HCT116 (cell line): ENCODE data around the gene ALDH3A1. TPM values are rescaled to one million over a fixed set of nuclear protein-coding genes. Genes with fewer than 3 reads are reported as not detected.

Experiments
- ATAC-seq: fragments of 200-7000 bp; cut with Tn5 transposase; 2 replicates; pipeline ENCODE4 v1.9.1; 2020; ENCODE audit warnings: mild to moderate bottlenecking, moderate library complexity
- BruUV-seq: library from RNA; stranded (reverse); fragments of 400-500 nt; replicated peaks from 2 replicates; lab custom pipeline; 2021; lab: Mats Ljungman, UMichigan
- CTCF ChIA-PET: fragments of 300-600 bp; sonication (Branson Sonifier 250); formaldehyde crosslinking; loops from one replicate; lab custom pipeline; 2021; ENCODE audit warnings: antibody characterized with exemption; lab: Charles Lee
- POLR2A ChIA-PET: fragments of 300-600, 350-600 bp; sonication (Branson Sonifier 250); formaldehyde crosslinking; loops from one replicate; lab custom pipeline; 2021; ENCODE audit warnings: antibody characterized with exemption; lab: Charles Lee
- RAD21 ChIA-PET, 2 experiments: fragments of 300-600 bp; sonication (Branson Sonifier 250); formaldehyde crosslinking; loops; one replicate each; lab custom pipeline; 2023; ENCODE audit warnings: low total read pairs in 2 of 2; ENCODE audit not compliant: uncharacterized antibody in 2 of 2, unreplicated experiment in 2 of 2, low non-redundant PET in 1 of 2; lab: Charles Lee
- DNase-seq: peaks from one replicate; pipeline ENCODE4 v3.0.0-alpha.2; 2010; ENCODE audit warnings: low read depth, low spot score
- H2AFZ ChIP-seq: fragments of 200-600 bp; shearing (Covaris generic), sonication (generic); 2 replicates; pipeline ENCODE4 v1.6.1; 2017; ENCODE audit warnings: low read depth, mixed run types, mixed read lengths, antibody characterized with exemption, low read length; ENCODE audit not compliant: poor library complexity, severe bottlenecking
- H3K27ac ChIP-seq: 2 replicates; pipeline ENCODE4 v1.5.1; 2012; ENCODE audit warnings: low read depth, low read length
- H3K27me3 ChIP-seq: fragments of 200-600 bp; sonication (generic); 2 replicates; pipeline ENCODE4 v1.6.1; 2016; ENCODE audit warnings: mixed run types, low read length, mixed read lengths; ENCODE audit not compliant: insufficient read depth
- H3K36me3 ChIP-seq, 2 experiments: fragments of 200-500 bp in 1 of 2; fragments of 200-600 bp in 1 of 2; sonication (Bioruptor generic) in 1 of 2; sonication (generic) in 1 of 2; 2 replicates each; pipeline versions ENCODE4 v1.5.1 to v1.6.1; 2014 to 2016; ENCODE audit warnings: low read length in 2 of 2, inconsistent platforms in 1 of 2, mixed read lengths in 1 of 2, mixed run types in 1 of 2; ENCODE audit not compliant: insufficient read depth in 2 of 2, control insufficient read depth in 1 of 2
- H3K4me1 ChIP-seq, 2 experiments: fragments of 200-600 bp in 1 of 2; sonication (generic) in 1 of 2; 2 replicates each; pipeline versions ENCODE4 v1.5.1 to v1.6.1; 2012 to 2017; ENCODE audit warnings: low read length in 2 of 2, inconsistent platforms in 1 of 2, mild to moderate bottlenecking in 1 of 2, mixed read lengths in 1 of 2, mixed run types in 1 of 2, moderate library complexity in 1 of 2; ENCODE audit not compliant: insufficient read depth in 2 of 2, control insufficient read depth in 1 of 2
- H3K4me2 ChIP-seq: fragments of 200-600 bp; sonication (generic); 2 replicates; pipeline ENCODE4 v1.6.1; 2017; ENCODE audit warnings: mixed run types, low read length, mixed read lengths
- H3K4me3 ChIP-seq, 2 experiments: fragments of 200-600 bp in 1 of 2; sonication (generic) in 1 of 2; replicated peaks in 1 of 2; 2 replicates each; pipeline ENCODE4 v1.5.1; 2011 to 2016; ENCODE audit warnings: low read length in 2 of 2, control low read depth in 1 of 2, low read depth in 1 of 2, mild to moderate bottlenecking in 1 of 2, mixed read lengths in 1 of 2, mixed run types in 1 of 2
- H3K79me2 ChIP-seq: fragments of 200-600 bp; sonication (generic); 2 replicates; pipeline ENCODE4 v1.6.1; 2017; ENCODE audit warnings: mild to moderate bottlenecking, mixed run types, low read length, moderate library complexity, mixed read lengths; ENCODE audit not compliant: insufficient read depth
- H3K9ac ChIP-seq: fragments of 200-600 bp; sonication (generic); 2 replicates; pipeline ENCODE4 v1.6.1; 2016; ENCODE audit warnings: low read length, mixed read lengths
- H3K9me2 ChIP-seq: fragments of 200-600 bp; sonication (generic), shearing (Covaris generic); 2 replicates; pipeline ENCODE4 v1.6.1; 2017; ENCODE audit warnings: mixed run types, mild to moderate bottlenecking, moderate library complexity; ENCODE audit not compliant: insufficient read depth
- H3K9me3 ChIP-seq, 2 experiments: fragments of 200-500 bp in 1 of 2; fragments of 200-600 bp in 1 of 2; sonication (Bioruptor generic) in 1 of 2; sonication (generic) in 1 of 2; 2 replicates each; pipeline ENCODE4 v1.6.1; 2014 to 2017; ENCODE audit warnings: low read length in 2 of 2, mixed read lengths in 2 of 2, inconsistent platforms in 1 of 2, low read depth in 1 of 2, mild to moderate bottlenecking in 1 of 2, mixed run types in 1 of 2, moderate library complexity in 1 of 2; ENCODE audit not compliant: control insufficient read depth in 1 of 2, insufficient read depth in 1 of 2
- H4K20me1 ChIP-seq: fragments of 200-600 bp; sonication (generic), shearing (Covaris generic); 2 replicates; pipeline ENCODE4 v1.6.1; 2017; ENCODE audit warnings: mixed run types, mild to moderate bottlenecking, moderate library complexity; ENCODE audit not compliant: insufficient read depth
- CBX3 ChIP-seq: IDR thresholded peaks from 2 replicates; pipeline ENCODE4 v1.6.1; 2012; ENCODE audit warnings: low read depth
- CTCF ChIP-seq, 3 experiments: fragments of 200-600 bp in 1 of 3; sonication (generic) in 1 of 3; IDR thresholded peaks in 2 of 3; conservative IDR thresholded peaks in 1 of 3; 2 replicates each; pipeline ENCODE4 v1.5.1; 2012 to 2017; ENCODE audit warnings: low read depth in 2 of 3, low read length in 2 of 3, antibody characterized with exemption in 1 of 3, borderline replicate concordance in 1 of 3, control low read depth in 1 of 3, mild to moderate bottlenecking in 1 of 3, mixed read lengths in 1 of 3, mixed run types in 1 of 3, moderate library complexity in 1 of 3; ENCODE audit not compliant: insufficient read depth in 1 of 3
- EGR1 ChIP-seq: IDR thresholded peaks from 2 replicates; pipeline ENCODE4 v1.6.1; 2012; ENCODE audit warnings: low read depth
- ELF1 ChIP-seq: IDR thresholded peaks from 2 replicates; pipeline ENCODE4 v1.6.1; 2012; ENCODE audit warnings: low read depth, borderline replicate concordance
- EZH2phosphoT487 ChIP-seq: fragments of 200-600 bp; IDR thresholded peaks from 2 replicates; pipeline ENCODE4 v1.6.1; 2018; ENCODE audit warnings: antibody characterized with exemption, borderline replicate concordance
- MAX ChIP-seq: IDR thresholded peaks from 2 replicates; pipeline ENCODE4 v1.6.1; 2012
- POLR2AphosphoS5 ChIP-seq: IDR thresholded peaks from 2 replicates; pipeline ENCODE4 v1.6.1; 2011; ENCODE audit warnings: mild to moderate bottlenecking, low read depth, low read length, moderate library complexity
- SIN3A ChIP-seq: IDR thresholded peaks from 2 replicates; pipeline ENCODE4 v1.6.1; 2012; ENCODE audit warnings: low read depth
- SRF ChIP-seq: IDR thresholded peaks from 2 replicates; pipeline ENCODE4 v1.6.1; 2012; ENCODE audit warnings: low read depth
- YY1 ChIP-seq: IDR thresholded peaks from 2 replicates; pipeline ENCODE4 v1.6.1; 2011; ENCODE audit warnings: low read length, low read depth, moderate library complexity, mild to moderate bottlenecking; ENCODE audit not compliant: insufficient replicate concordance; ENCODE audit errors: extremely low read depth
- ZNF274 ChIP-seq: fragments of 200-500 bp; sonication (Bioruptor generic); IDR thresholded peaks from 2 replicates; pipeline ENCODE4 v1.6.1; 2014; ENCODE audit warnings: mild to moderate bottlenecking, low read depth, low read length, inconsistent platforms
- intact Hi-C: fragments of 100-400 bp; cut with micrococcal nuclease; formaldehyde crosslinking; loops from 2 replicates; pipeline ENCODE4 v1.10.0; 2022
- total RNA-seq: library from RNA; stranded (reverse); gene quantifications from one replicate; pipeline ENCODE4 v1.2.1, GENCODE V29; 2021; ENCODE audit not compliant: unreplicated experiment
- TF ChIP-seq, protein P1 (sequence below): IDR thresholded peaks from 2 replicates; pipeline ENCODE4 v1.6.1; 2012
- TF ChIP-seq, protein P2 (sequence below): IDR thresholded peaks from 2 replicates; pipeline ENCODE4 v1.6.1; 2012; ENCODE audit warnings: low read depth

The ALDH3A1 gene
- total RNA-seq, 1 experiment from 2014 or later = 0.86 TPM

DNA sequence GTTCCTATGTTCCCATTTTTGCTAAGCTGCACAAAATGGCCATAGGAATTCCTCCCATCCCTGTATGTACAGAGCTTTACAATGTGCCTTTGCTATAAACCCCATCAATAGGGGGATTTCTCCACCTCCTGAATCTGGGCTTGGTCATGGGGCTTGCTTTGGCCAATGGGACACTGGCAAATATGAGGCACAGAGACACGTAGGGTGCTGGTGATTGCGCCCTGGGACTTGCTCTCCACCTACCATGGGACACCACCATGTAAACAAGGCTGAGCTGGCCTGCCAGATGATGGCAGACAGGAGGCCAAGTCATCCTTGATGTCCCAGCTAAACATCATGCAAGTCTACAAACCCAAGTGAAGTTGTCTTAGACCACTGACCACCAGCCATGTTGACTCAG, 15.3 kb upstream of the ALDH3A1 start:
- Histone ChIP-seq H3K4me3 (no peak overlapping the region), H3K9ac (no peak overlapping the region), H2AFZ (no peak overlapping the region), H3K79me2 (no peaks in the 10 kb centered on the region), H3K9me3 (no peaks in the 10 kb centered on the region), H3K27me3 (no peaks in the 10 kb centered on the region), H3K27ac (no peak overlapping the region), H3K9me2 (no peaks in the 10 kb centered on the region), H3K4me2 (no peak overlapping the region)
- ChIA-PET RAD21 (interaction anchor here (1.5 to 1.9 kb wide), 2 partner anchors 10 to 401 kb away, joined by 5 to 8 read pairs; partner anchors contain the start of gene B9D1 (in 1 of the 2)), POLR2A (interaction anchor here (1.6 kb wide), 1 partner anchor 115 kb away, joined by 4 read pairs; the partner anchor contains the start of gene ALDH3A2)
- no peak for DNase-seq
- intact Hi-C loops = no loop called here
- no TSS peak for BruUV-seq
- TF ChIP-seq, protein P1, sequence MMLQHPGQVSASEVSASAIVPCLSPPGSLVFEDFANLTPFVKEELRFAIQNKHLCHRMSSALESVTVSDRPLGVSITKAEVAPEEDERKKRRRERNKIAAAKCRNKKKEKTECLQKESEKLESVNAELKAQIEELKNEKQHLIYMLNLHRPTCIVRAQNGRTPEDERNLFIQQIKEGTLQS = no peak
- TF ChIP-seq YY1 (no peak), POLR2AphosphoS5 (no peak), SIN3A (no peak), ELF1 (no peak), CBX3 (no peak), EGR1 (no peak), EZH2phosphoT487 (no peak), ZNF274 (no peak), MAX (no peak), CTCF (IDR thresholded peaks at IDR 0.05 in 2 of 3, conservative IDR thresholded peaks at IDR 0.05 in 1 of 3; ENCODE audit: borderline replicate concordance in 1 of 3, insufficient read depth in 1 of 3, low read depth in 2 of 3, low read length in 2 of 3) (no peak), SRF (no peak)
- TF ChIP-seq, protein P2, sequence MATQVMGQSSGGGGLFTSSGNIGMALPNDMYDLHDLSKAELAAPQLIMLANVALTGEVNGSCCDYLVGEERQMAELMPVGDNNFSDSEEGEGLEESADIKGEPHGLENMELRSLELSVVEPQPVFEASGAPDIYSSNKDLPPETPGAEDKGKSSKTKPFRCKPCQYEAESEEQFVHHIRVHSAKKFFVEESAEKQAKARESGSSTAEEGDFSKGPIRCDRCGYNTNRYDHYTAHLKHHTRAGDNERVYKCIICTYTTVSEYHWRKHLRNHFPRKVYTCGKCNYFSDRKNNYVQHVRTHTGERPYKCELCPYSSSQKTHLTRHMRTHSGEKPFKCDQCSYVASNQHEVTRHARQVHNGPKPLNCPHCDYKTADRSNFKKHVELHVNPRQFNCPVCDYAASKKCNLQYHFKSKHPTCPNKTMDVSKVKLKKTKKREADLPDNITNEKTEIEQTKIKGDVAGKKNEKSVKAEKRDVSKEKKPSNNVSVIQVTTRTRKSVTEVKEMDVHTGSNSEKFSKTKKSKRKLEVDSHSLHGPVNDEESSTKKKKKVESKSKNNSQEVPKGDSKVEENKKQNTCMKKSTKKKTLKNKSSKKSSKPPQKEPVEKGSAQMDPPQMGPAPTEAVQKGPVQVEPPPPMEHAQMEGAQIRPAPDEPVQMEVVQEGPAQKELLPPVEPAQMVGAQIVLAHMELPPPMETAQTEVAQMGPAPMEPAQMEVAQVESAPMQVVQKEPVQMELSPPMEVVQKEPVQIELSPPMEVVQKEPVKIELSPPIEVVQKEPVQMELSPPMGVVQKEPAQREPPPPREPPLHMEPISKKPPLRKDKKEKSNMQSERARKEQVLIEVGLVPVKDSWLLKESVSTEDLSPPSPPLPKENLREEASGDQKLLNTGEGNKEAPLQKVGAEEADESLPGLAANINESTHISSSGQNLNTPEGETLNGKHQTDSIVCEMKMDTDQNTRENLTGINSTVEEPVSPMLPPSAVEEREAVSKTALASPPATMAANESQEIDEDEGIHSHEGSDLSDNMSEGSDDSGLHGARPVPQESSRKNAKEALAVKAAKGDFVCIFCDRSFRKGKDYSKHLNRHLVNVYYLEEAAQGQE = no peak
- TF ChIP-seq, all 23 proteins: peak for 0
- CTCF ChIA-PET = interaction anchor here (1.0 to 4.4 kb wide), 12 partner anchors 8 to 401 kb away, joined by 3 to 40 read pairs (median 10); partner anchors contain the start of genes ALDH3A2, B9D1 and MAPK7
- Histone ChIP-seq H4K20me1 (no peaks in the 10 kb centered on the region), H3K36me3 (no peaks in the 10 kb centered on the region), H3K4me1 (peaks cover 0 to 10% of the 10 kb centered on the region in 2 experiments; a peak in 1 of 4 replicates)
- no peak for ATAC-seq
